Mesothelial cell of epicardium (in vitro differentiated cells): ENCODE results near the gene GDPD5. TPM values are rescaled to one million over a fixed set of nuclear protein-coding genes. Genes with fewer than 3 reads are reported as not detected.

Source experiments
- DNase-seq, 2 experiments: peaks; one replicate each; pipeline ENCODE4 v3.0.0; 2021; ENCODE audit warnings: low spot score in 2 of 2; ENCODE audit not compliant: unreplicated experiment in 2 of 2
- H3K27ac Mint-ChIP-seq: 2 replicates; pipeline ENCODE4 v1.8.0; 2021; ENCODE audit warnings: mixed read lengths
- H3K27me3 Mint-ChIP-seq: 2 replicates; pipeline ENCODE4 v1.8.0; 2021; ENCODE audit warnings: low read depth, mixed read lengths
- H3K36me3 Mint-ChIP-seq: 2 replicates; pipeline ENCODE4 v1.8.0; 2021; ENCODE audit warnings: mixed read lengths
- H3K4me1 Mint-ChIP-seq: 2 replicates; pipeline ENCODE4 v1.8.0; 2021; ENCODE audit warnings: mixed read lengths
- H3K4me3 Mint-ChIP-seq: 2 replicates; pipeline ENCODE4 v1.8.0; 2021; ENCODE audit warnings: mild to moderate bottlenecking, moderate library complexity, mixed read lengths
- H3K9me3 Mint-ChIP-seq: 2 replicates; pipeline ENCODE4 v1.8.0; 2021; ENCODE audit warnings: mixed read lengths
- total RNA-seq: library from RNA; stranded (reverse); gene quantifications from 3 replicates; pipeline ENCODE4 v1.2.1, GENCODE V29; 2021
- TF ChIP-seq, protein P1 (sequence below): fragments of 200-600 bp; sonication (generic); IDR thresholded peaks from one replicate; pipeline ENCODE4 v1.5.0; 2021; ENCODE audit warnings: antibody characterized with exemption; ENCODE audit not compliant: unreplicated experiment

The GDPD5 gene
- total RNA-seq, 1 donor from 2014 or later, result 8.1 TPM

DNA sequence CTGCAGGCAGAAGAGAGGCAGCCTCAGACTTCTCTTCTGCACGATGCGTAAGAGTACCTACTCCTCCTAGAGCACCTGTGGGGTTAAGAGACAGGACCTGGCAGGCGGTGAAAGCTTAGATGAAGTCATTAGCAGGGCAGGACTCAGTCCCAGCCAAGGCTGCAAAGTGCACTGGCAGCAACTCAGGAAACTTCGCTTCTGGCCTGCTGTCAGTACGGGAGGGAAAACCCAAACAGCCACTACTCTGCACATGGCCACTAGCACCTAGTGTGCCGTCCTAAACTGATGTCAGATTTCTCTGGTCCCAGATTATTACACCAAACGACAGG, 84.0 kb downstream of the GDPD5 start:
- H3K36me3 Mint-ChIP-seq, result no peaks in the 10 kb centered on the region
- no peaks in the 10 kb centered on the region for H3K4me1 Mint-ChIP-seq
- no peak overlapping the region for H3K4me3 Mint-ChIP-seq
- no peak overlapping the region for H3K27ac Mint-ChIP-seq
- no peaks in the 10 kb centered on the region for H3K9me3 Mint-ChIP-seq
- H3K27me3 Mint-ChIP-seq, result peaks cover 2% of the 10 kb centered on the region
- DNase-seq, result no peak
- TF ChIP-seq, protein P1, sequence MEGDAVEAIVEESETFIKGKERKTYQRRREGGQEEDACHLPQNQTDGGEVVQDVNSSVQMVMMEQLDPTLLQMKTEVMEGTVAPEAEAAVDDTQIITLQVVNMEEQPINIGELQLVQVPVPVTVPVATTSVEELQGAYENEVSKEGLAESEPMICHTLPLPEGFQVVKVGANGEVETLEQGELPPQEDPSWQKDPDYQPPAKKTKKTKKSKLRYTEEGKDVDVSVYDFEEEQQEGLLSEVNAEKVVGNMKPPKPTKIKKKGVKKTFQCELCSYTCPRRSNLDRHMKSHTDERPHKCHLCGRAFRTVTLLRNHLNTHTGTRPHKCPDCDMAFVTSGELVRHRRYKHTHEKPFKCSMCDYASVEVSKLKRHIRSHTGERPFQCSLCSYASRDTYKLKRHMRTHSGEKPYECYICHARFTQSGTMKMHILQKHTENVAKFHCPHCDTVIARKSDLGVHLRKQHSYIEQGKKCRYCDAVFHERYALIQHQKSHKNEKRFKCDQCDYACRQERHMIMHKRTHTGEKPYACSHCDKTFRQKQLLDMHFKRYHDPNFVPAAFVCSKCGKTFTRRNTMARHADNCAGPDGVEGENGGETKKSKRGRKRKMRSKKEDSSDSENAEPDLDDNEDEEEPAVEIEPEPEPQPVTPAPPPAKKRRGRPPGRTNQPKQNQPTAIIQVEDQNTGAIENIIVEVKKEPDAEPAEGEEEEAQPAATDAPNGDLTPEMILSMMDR, result no peak

DNA sequence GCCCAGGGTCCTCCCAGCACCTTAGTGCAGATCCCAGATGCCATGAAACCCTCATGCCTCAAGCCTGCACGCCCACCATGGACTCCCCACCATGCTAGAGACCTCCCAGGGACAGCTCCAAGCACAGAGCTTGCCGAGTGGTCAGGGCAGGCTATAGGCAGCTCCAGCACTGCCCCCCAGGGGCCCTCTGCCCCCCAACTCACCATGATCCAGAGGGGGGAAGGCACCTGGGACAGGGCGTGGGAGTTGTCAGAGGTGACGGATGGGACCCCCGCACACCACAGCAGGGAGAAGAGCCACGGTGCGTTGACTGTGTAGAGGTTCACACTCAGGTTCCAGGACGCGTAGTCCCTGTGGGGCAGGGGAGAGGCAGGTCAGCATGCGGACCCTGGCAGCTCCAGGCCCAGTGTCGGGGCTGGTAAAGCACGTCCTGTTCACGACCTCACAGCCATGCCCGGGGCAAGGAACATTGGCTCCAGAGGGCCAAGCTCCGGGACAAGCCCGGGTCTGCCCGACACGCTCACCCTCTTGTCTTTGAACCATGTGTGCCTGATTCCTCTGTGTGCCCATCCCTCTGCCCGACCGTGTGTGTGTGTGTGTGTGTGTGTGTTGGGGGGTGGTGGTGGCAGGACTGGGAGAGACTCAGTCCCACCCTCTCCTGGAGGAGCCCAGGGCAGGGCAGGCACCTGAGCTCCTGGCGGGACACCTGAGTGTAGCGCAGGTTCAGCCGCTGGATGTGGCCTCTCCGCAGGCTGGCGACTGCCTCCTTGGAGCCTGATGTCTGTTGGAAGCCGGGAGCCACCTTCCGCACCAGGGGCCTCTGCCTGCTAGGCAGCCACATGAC, 84.6 kb downstream of the GDPD5 start:
- Mint-ChIP-seq H3K27ac (no peak overlapping the region), H3K27me3 (peaks cover 2% of the 10 kb centered on the region), H3K9me3 (no peaks in the 10 kb centered on the region)

GRCh38 chr11:75439495-75440120, 86.1 kb downstream of the GDPD5 start:
- DNase-seq, result no peak
- Mint-ChIP-seq H3K27ac (no peak overlapping the region), H3K27me3 (peaks cover 4% of the 10 kb centered on the region), H3K4me3 (no peak overlapping the region), H3K36me3 (no peaks in the 10 kb centered on the region), H3K9me3 (no peaks in the 10 kb centered on the region), H3K4me1 (no peaks in the 10 kb centered on the region)
- TF ChIP-seq, protein P1, result no peak

More for the DNA sequence above, 84.6 kb downstream of the GDPD5 start:
- DNase-seq, result no peak
- H3K4me1 Mint-ChIP-seq, result no peaks in the 10 kb centered on the region
- H3K36me3 Mint-ChIP-seq, result no peaks in the 10 kb centered on the region
- H3K4me3 Mint-ChIP-seq, result no peak overlapping the region
- TF ChIP-seq, protein P1, result no peak

- DNase-seq, result no peak
- no peaks in the 10 kb centered on the region for H3K4me1 Mint-ChIP-seq
- H3K4me3 Mint-ChIP-seq, result no peak overlapping the region
- no peak overlapping the region for H3K27ac Mint-ChIP-seq
- H3K36me3 Mint-ChIP-seq, result no peaks in the 10 kb centered on the region
- peaks cover 9% of the 10 kb centered on the region for H3K27me3 Mint-ChIP-seq
- TF ChIP-seq, protein P1, result no peak
- no peaks in the 10 kb centered on the region for H3K9me3 Mint-ChIP-seq
Measured at GRCh38 chr11:75439026-75439425, 86.7 kb downstream of the GDPD5 start.

DNA sequence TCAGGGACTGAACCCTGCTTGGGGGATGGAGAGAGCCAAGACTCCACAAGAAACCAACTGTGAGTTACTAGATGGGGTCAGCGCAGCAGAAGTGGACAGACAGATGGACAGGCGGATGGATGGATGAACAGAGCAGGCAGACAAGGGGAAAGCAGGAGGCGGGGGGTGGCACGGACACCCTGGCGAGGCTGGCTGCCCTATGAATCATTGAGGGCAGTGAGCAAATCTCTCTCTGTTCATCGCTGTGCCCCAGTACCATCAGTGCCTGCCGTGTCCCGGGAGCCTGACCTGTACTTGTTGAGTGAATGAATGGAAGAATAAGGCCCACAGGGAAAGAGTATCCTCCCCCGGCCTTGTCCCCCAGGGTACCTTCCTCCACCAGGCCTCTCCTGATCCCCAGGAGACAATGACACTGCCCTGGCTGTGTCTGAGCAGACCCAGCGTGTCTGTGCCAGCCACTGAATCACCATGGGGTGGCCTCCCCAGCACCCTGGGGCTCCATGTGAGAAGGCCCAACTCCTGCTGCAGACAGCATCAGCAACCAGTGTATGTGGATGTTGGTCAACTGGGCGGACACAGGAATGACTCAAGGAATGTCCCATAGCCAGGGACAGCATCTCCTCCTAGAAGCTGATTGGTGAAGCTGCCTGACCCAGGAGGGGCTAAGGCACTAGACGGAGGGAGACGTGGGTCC, 87.6 kb downstream of the GDPD5 start:
- Mint-ChIP-seq H3K27me3 (peaks cover 18% of the 10 kb centered on the region), H3K36me3 (no peaks in the 10 kb centered on the region), H3K4me1 (no peaks in the 10 kb centered on the region), H3K4me3 (no peak overlapping the region), H3K9me3 (no peaks in the 10 kb centered on the region), H3K27ac (no peak overlapping the region)
- no peak for DNase-seq
- TF ChIP-seq, protein P1, result no peak
